ENCODE results near the gene TNS1. TPM values are rescaled to one million over a fixed set of nuclear protein-coding genes. Genes with fewer than 3 reads are reported as not detected.

The TNS1 gene
- total and polyA plus RNA-seq, 2 experiments from 2014 or later: 16.2 to 27.6 TPM

GRCh38 chr2:217933617-217933993, 69.2 kb downstream of the TNS1 start:
- TF ChIP-seq CTCF (IDR thresholded peaks at IDR 0.05; ENCODE audit: poor library complexity): no peak
- no peak for TF ChIP-seq EZH2 (IDR thresholded peaks at IDR 0.05; ENCODE audit: borderline replicate concordance)
- TF ChIP-seq EZH2phosphoT487 (IDR thresholded peaks at IDR 0.05; ENCODE audit: low read depth, severe bottlenecking, unreplicated experiment): no peak
- Histone ChIP-seq H3K4me3 (no peak overlapping the region), H3K4me1 (ENCODE audit: insufficient read depth) (peaks cover 67% of the 10 kb centered on the region), H3K79me2 (peaks cover 65% of the 10 kb centered on the region), H3K27ac (peak overlapping the region; percentile 48), H3K9me3 (ENCODE audit: low read depth) (no peaks in the 10 kb centered on the region), H3K27me3 (no peaks in the 10 kb centered on the region), H3K9me2 (replicated peaks; ENCODE audit: insufficient read depth) (no peaks in the 10 kb centered on the region), H4K20me1 (ENCODE audit: insufficient read depth, poor library complexity, severe bottlenecking) (peaks cover 10% of the 10 kb centered on the region), H2AFZ (no peak overlapping the region), H3K4me2 (no peak overlapping the region), H3K36me3 (replicated peaks; ENCODE audit: insufficient read depth, low read depth) (no peaks in the 10 kb centered on the region)
- no peak for DNase-seq (ENCODE audit: low spot score)
- WGBS (ENCODE audit: low lambda C conversion rate, missing lambda C conversion rate): 89% methylated on average over 3 of the region's 3 CpGs

GRCh38 chr2:217932803-217933616, 69.8 kb downstream of the TNS1 start:
- H3K4me2 ChIP-seq: no peak overlapping the region
- no peaks in the 10 kb centered on the region for H3K27me3 ChIP-seq
- no peak for DNase-seq (ENCODE audit: low spot score)
- 63% methylated on average over 21 of the region's 21 CpGs for WGBS (ENCODE audit: low lambda C conversion rate, missing lambda C conversion rate)
- no peaks in the 10 kb centered on the region for H3K9me2 ChIP-seq (replicated peaks; ENCODE audit: insufficient read depth)
- TF ChIP-seq EZH2phosphoT487 (IDR thresholded peaks at IDR 0.05; ENCODE audit: low read depth, severe bottlenecking, unreplicated experiment) (no peak), CTCF (IDR thresholded peaks at IDR 0.05; ENCODE audit: poor library complexity) (peak; percentile 22)
- H2AFZ ChIP-seq: no peak overlapping the region
- peaks cover 68% of the 10 kb centered on the region for H3K4me1 ChIP-seq (ENCODE audit: insufficient read depth)
- no peaks in the 10 kb centered on the region for H3K36me3 ChIP-seq (replicated peaks; ENCODE audit: insufficient read depth, low read depth)
- H3K27ac ChIP-seq: peak overlapping the region; percentile 48
- H3K9me3 ChIP-seq (ENCODE audit: low read depth): no peaks in the 10 kb centered on the region
- H3K79me2 ChIP-seq: peaks cover 65% of the 10 kb centered on the region
- peaks cover 10% of the 10 kb centered on the region for H4K20me1 ChIP-seq (ENCODE audit: insufficient read depth, poor library complexity, severe bottlenecking)
- no peak overlapping the region for H3K4me3 ChIP-seq

- peaks cover 10% of the 10 kb centered on the region for H4K20me1 ChIP-seq (ENCODE audit: insufficient read depth, poor library complexity, severe bottlenecking)
- no peaks in the 10 kb centered on the region for H3K27me3 ChIP-seq
- no peaks in the 10 kb centered on the region for H3K9me2 ChIP-seq (replicated peaks; ENCODE audit: insufficient read depth)
- H3K79me2 ChIP-seq: peaks cover 67% of the 10 kb centered on the region
- H3K4me2 ChIP-seq: no peak overlapping the region
- DNase-seq (ENCODE audit: low spot score): no peak
- no peak overlapping the region for H3K27ac ChIP-seq
- peaks cover 61% of the 10 kb centered on the region for H3K4me1 ChIP-seq (ENCODE audit: insufficient read depth)
- 94% methylated on average over 6 of the region's 6 CpGs for WGBS (ENCODE audit: low lambda C conversion rate, missing lambda C conversion rate)
- H3K4me3 ChIP-seq: no peak overlapping the region
- H3K9me3 ChIP-seq (ENCODE audit: low read depth): no peaks in the 10 kb centered on the region
- H3K36me3 ChIP-seq (replicated peaks; ENCODE audit: insufficient read depth, low read depth): no peaks in the 10 kb centered on the region
- H2AFZ ChIP-seq: no peak overlapping the region
- TF ChIP-seq EZH2phosphoT487 (IDR thresholded peaks at IDR 0.05; ENCODE audit: low read depth, severe bottlenecking, unreplicated experiment): no peak
- TF ChIP-seq EZH2 (IDR thresholded peaks at IDR 0.05; ENCODE audit: borderline replicate concordance): no peak
- no peak for TF ChIP-seq CTCF (IDR thresholded peaks at IDR 0.05; ENCODE audit: poor library complexity)
Measured at GRCh38 chr2:217931846-217932560, 70.8 kb downstream of the TNS1 start.

Measured in hepatocyte (in vitro differentiated cells).